ENCODE measurements around the gene KCNIP1. TPM values are rescaled to one million over a fixed set of nuclear protein-coding genes. Genes with fewer than 3 reads are reported as not detected.
"Not testable (repeated sequence)": the region's sequence is repeated elsewhere in the genome, so short reads cannot be mapped to it uniquely, and the experiment has no call there.

Gene KCNIP1
- total RNA-seq, 1 donor from 2014 or later: not detected

GRCh38 chr5:170537451-170538095 lies 33.8 kb downstream of the KCNIP1 start:
- DNase-seq (ENCODE audit: low spot score): no peak

- DNase-seq (ENCODE audit: low spot score): no peak
These were observed 34.3 kb downstream of the KCNIP1 start for GRCh38 chr5:170538096-170538465.

GRCh38 chr5:170538696-170539586 lies 35.1 kb downstream of the KCNIP1 start:
- no peak for DNase-seq (ENCODE audit: low spot score)

DNA sequence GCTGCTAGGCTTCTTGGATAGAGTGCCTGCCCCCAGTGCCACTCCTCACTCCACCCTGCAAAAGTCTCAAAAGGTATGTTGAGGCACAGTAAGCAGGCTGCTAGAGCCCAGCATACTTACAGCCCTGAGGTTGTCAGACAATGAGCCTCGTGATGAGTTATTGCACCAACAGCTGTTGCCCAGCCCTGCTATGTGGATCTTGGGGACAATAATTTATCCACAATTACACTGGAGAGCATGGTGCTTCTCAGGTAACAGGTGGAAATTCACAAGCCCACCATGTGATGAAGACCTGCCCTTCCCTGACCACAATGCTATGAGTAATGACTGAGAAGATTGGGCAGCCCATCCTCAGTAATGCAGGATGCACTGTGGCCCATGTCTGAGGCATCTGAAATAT lies 36.5 kb downstream of the KCNIP1 start:
- DNase-seq (ENCODE audit: low spot score): no peak

GRCh38 chr5:170541146-170541769 lies 37.4 kb downstream of the KCNIP1 start:
- DNase-seq (ENCODE audit: low spot score): no peak

- no peak for DNase-seq (ENCODE audit: low spot score)
These were observed 39.0 kb downstream of the KCNIP1 start for GRCh38 chr5:170542691-170543293.

- DNase-seq (ENCODE audit: low spot score): no peak
These were observed 41.5 kb downstream of the KCNIP1 start for GRCh38 chr5:170545313-170545712.

GRCh38 chr5:170545811-170546210 lies 42.0 kb downstream of the KCNIP1 start:
- no peak for DNase-seq (ENCODE audit: low spot score)

- no peak for DNase-seq (ENCODE audit: low spot score)
These were observed 42.5 kb downstream of the KCNIP1 start for GRCh38 chr5:170546282-170546681.

- not testable (repeated sequence) for DNase-seq (ENCODE audit: low spot score)
These were observed 46.6 kb downstream of the KCNIP1 start for GRCh38 chr5:170550382-170550781.

GRCh38 chr5:170551076-170551475 lies 47.3 kb downstream of the KCNIP1 start:
- DNase-seq (ENCODE audit: low spot score): no peak

DNA sequence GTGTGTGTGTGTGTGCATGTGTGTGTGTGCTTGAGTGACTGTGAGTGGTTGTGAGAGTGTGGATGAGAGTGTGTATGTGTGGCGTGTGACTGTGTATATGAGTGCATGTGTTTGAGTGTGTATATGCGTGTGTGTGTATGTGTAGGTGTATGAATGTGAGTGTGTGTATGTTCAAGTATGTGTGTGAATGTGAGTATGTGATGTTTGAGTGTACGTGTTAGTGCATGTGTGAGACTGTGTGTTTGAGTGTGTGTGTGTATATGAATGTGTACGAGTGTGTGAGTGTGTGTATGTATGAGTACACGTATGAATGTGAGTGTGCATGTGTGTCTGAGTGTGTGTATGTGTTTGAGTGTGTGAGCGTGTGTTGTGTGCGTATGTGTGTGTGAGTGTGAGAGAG lies 47.8 kb downstream of the KCNIP1 start:
- no peak for DNase-seq (ENCODE audit: low spot score)

- peak; percentile 84 for DNase-seq (ENCODE audit: low spot score)
These were observed 48.8 kb downstream of the KCNIP1 start for GRCh38 chr5:170552621-170553115.

DNA sequence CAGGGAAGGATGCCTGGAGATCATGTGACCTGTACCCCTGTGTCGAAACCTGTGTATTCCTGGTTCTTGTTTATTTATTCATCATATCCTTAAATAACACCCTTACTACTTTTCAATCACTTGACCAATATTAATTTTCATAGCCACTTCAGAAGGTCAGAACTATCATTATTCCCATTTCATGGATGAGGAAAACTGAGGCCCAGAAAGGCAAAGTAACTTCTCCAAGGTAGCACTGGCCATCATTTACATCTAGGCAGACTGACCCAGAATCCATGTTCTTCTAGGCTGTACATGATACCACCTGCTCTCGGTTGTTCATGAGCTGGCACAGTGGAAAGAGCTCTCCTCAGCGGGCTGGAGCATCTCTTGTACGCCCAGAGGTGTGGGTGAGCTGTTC lies 49.4 kb downstream of the KCNIP1 start:
- no peak for DNase-seq (ENCODE audit: low spot score)

- DNase-seq (ENCODE audit: low spot score): peak; percentile 64
These were observed 50.9 kb downstream of the KCNIP1 start for GRCh38 chr5:170554521-170555267.

DNA sequence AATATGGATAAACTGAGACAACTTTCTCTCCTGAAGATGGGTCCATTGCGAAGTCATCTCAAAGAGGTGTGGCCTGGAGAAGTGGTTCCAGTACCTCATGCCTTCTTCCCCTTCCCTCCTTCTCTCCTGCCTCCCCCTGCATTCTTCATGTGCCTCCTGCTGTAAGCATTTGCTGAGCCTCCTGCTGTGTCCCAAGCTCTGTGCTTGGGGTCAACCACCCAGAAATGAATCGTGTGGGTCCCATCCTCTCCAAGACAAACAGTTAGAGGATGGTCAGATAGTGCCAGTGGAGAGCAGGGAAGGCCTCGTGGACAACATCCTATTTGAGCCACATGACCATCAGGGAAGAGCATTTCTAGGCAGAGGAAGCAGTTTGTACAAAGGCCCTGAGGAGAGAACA lies 53.5 kb downstream of the KCNIP1 start:
- DNase-seq (ENCODE audit: low spot score): no peak

GRCh38 chr5:170559296-170559695 lies 55.5 kb downstream of the KCNIP1 start:
- DNase-seq (ENCODE audit: low spot score): no peak

DNA sequence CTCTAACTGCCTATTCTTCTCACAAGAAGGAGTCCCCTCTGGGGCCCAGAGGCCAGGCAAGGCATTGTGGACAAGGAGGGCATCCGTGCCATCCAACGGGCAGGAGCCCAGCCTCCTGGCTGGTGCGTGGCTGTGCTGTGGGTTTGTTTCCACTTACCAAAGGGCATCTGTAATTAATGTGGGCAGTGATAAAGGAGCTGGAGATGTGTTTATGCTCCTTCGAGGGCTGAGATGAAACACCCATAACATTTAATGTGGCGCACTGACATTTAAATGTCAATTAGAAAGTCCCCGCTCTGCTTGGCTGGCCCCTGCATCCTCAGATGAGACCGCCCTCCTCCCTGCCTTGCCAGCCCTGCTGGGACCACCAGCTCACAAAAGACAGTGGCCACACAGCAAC lies 57.1 kb downstream of the KCNIP1 start:
- DNase-seq (ENCODE audit: low spot score): peak; percentile 26

GRCh38 chr5:170562166-170562874 lies 58.5 kb downstream of the KCNIP1 start:
- peak; percentile 14 for DNase-seq (ENCODE audit: low spot score)

DNA sequence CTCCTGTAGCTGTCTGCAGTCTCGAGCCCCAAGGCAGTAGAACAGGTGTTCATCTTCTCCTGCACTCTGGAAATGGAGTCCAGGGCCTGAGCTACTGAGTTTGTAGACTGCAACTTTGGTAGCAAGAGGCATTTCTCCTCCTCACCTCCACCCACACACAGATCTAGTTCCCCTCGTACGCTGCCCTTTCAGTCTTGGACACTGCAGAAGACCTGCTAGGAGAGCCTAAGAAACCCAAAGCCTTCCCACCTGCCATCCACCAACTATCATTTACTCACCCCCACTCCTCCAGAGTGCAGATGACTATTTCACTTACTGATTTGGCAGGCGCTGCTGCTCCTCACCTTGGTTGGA lies 59.0 kb downstream of the KCNIP1 start:
- DNase-seq (ENCODE audit: low spot score): no peak
